GM21576 (cell line): ENCODE data around the gene PAPSS2.
"Not testable (repeated sequence)": the region's sequence is repeated elsewhere in the genome, so short reads cannot be mapped to it uniquely, and the experiment has no call there.

Source experiments
- ATAC-seq: cut with Tn5 transposase; IDR thresholded peaks from one replicate; pipeline ENCODE4 v1.9.1; 2021; ENCODE audit warnings: mild to moderate bottlenecking, moderate library complexity; ENCODE audit not compliant: unreplicated experiment

The PAPSS2 gene

DNA sequence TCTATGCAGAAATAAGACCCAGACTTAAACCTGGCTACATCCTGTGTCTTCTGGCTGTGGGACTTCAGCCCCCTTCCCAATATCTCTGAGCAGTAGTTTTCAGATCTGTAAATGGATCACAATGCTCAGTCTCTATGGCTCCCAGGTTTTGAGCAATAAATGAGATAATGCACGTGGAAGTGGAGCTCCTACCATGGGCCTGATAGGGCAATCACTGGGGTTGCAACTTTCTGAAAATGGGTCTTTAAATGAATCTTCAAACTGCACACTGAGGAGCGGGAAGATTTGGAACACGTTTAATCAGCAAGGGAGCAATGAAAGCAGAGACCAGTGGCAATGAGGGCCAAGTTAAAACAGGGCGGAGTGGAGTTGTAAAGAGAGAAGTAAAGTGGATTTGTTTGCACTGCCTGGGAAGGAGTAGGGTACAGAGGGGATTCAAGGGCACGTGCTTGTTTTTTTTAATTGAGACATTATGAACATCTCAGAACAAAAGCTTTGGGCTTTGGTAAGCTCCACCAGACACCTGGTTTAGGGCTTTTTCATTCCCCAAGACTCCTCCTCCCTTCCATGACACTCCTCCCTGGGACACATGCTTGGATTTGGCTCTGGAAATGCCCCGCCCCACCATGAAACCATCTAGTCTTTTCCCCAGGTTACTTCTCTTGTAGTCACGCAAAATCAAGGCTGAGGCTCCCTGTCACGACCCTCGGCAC lies 42.7 kb downstream of the PAPSS2 start:
- no peak for ATAC-seq

DNA sequence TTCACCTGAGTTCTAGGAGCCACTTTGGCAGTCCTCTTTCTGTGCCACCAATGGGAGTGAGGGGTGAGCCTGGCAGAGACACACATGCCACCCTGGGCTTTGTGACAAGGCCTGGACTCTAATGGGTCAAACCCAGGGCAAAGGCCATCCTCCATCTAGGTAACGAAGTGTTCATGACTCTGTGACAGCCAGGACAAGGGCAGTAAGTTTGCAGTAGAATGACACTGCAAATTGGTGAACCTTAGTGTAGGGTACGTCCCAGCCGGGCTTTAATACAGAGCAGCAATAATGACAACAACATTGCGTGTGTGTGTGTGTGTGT lies 43.3 kb downstream of the PAPSS2 start:
- ATAC-seq = no peak

DNA sequence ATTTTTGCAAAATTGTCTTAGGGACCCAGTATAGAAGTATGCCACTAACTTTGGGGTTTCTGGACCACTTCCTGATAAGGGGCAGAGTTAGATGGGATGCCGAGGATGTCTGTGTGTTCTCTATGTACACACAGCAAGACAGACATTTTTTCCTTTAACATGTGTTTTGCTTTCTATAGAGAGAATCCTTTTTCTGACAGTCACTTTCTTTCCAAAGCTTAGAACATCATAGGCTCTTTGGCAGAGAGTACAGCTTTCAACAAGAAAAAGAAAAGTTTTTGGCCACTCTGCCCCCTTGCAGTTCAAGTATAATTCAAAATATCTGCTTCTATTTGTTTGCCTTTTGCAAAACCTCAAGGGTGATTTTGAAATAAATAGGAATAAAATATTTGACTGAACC lies 44.1 kb downstream of the PAPSS2 start:
- ATAC-seq = no peak

DNA sequence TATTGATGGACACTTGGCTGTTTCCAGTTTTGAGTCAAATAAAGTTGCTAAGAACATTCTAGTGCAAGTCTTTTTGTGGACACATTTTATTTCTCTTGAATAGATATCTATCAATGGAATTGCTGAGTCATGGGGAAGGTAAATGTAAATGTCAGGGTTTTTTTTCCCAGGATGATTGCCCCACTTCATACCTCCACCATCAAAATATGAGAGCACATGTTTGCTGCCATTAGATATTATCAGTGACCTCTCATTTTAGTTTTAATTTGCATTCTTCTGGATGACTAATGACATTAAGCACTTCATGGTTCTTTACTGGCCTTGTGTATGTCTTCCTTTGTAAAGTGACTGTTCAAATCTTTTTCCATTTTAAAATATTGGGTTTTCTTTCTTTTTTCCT lies 45.7 kb downstream of the PAPSS2 start:
- ATAC-seq = no peak

DNA sequence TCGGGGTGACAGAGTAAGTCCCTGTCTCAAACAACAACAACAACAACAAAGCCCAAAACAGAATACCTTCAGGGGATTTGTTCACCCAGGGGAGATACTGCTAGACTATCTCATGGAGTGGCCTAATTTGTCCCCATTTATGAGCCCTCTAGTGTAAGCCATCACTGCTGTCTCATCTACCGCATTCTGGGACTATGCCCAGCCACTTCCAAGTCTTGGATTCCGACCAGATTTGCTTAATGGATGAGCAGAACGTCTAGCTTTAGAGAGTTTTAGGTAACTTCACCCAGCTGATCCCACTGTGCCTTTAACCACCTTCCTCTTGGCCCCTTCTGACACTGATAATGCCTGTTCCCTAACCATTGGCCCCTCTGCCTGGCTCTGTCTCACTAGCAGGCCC lies 47.1 kb downstream of the PAPSS2 start:
- no peak for ATAC-seq

DNA sequence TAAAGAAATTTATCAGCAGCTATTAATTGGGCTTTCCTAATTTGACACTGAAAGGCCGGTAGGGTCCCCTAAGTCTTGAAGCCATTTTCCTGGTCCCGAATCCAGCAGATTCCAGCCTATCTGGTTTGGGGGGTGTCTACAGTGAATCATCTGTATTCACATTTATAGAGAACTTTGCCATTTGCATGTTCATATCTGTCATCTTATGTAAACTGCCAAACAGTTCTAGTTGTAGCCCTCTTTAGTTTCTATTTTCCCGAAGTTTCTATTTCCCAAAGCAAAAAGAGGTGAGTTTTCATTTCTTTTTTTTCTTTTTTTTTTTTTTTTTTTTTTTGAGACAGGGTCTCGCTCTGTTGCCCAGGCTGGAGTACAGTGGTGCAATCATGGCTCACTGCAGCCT lies 47.6 kb downstream of the PAPSS2 start:
- ATAC-seq = no peak

DNA sequence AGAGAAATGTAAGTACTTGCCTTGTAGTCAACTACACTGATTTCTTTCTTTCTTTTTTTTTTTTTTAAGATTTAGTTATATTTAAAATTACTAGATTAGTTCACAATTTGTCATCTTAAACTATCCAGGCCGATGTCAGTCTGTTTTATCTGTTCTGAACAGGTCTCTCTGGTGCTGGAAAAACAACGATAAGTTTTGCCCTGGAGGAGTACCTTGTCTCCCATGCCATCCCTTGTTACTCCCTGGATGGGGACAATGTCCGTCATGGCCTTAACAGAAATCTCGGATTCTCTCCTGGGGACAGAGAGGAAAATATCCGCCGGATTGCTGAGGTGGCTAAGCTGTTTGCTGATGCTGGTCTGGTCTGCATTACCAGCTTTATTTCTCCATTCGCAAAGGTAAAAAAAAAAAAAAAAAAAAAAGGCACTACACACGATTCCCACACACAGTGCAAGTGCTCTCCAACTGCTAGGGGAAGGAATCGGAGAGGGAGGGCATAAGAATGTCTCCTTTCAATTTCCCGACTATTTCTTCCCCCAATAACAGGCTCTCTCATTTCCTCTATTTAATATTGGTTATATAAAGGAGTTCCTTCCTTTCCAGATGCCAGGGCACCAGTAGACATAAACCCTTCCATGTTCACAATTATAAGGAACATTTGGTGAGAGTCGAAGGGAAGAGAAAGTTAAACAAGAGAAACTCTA lies 53.4 kb downstream of the PAPSS2 start:
- ATAC-seq = no peak

DNA sequence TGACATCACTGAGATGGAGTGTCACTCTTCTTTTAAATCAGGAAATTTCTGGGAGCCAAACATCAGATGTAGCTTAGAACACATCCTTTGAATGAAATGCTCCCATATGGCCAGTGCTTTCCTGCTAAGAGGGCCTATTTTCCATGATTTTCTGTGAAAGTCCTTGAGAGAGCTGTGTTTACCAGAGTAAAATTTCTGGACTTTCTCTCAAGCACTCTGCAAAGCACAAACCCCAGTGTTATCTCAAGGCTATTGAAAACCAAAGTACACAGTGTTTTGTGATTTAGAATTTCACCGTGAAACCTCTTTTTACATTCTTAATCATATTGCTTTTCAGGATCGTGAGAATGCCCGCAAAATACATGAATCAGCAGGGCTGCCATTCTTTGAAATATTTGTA lies 54.0 kb downstream of the PAPSS2 start:
- no peak for ATAC-seq

DNA sequence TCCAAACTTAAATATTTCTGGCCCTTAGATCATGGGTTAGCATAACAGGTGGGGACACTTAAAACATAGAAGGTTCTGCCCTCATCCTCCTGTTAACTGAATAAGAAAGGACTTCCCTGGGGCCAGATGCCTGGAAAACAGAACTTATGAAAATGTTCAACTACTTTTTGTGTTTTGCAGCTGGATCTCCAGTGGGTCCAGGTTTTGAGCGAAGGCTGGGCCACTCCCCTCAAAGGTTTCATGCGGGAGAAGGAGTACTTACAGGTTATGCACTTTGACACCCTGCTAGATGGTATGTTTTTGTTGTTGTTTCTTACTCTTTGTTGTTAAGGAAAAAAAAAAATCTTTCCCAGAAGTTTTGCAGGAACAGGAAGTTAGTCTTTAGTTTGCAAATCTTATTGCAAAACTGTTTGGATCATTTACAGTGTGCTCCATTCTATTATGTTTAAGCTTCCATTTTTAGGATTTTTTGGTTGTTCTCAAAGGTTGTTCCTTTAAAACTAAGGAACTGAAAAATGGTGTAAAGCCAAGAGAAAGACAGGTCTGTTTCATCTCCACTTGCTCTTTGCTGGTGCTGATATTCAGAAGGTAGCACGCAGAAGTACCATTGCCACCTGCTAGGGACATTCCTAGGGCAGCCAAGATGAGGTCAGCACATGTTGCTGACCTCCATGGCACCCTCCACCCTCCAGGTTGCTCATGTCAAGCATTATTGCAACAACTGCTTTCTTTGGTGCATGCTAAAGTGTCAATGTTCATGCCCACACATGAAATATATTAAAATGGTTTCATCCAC lies 56.1 kb downstream of the PAPSS2 start:
- ATAC-seq = no peak

DNA sequence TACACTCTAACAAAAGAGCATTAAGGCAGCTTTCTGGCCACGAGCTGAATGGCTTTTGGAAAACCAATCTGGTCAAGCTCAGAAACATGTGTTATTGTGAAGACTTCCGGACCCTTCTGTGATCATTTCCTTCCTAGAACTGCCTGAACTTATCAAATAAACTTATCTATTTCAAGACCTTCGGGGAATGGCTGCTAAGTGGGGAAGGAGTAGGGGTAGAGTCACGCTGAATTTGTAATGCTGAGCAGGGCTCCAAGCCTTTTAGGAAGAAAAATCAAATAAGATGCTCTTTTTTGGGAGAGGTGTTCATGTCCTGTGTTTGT lies 56.6 kb downstream of the PAPSS2 start:
- no peak for ATAC-seq

DNA sequence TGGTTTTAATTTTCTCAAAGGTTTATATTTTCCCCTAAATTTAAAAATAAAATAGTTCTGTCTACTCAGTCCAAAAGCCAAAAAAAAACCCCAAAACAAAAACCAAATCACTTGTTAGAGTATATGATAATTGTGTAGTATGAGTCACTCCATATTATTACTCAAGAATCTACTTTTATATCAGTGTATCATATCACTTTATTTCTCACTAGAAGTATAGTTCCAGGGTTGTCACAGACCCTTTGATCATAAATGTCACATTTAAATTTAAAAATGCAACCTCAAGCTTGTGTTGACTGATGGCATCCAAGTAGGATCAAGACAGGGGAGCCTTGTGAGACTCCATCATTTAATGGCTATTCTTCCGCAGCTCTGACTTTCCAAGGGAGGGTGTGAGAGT lies 61.0 kb downstream of the PAPSS2 start:
- ATAC-seq = no peak

DNA sequence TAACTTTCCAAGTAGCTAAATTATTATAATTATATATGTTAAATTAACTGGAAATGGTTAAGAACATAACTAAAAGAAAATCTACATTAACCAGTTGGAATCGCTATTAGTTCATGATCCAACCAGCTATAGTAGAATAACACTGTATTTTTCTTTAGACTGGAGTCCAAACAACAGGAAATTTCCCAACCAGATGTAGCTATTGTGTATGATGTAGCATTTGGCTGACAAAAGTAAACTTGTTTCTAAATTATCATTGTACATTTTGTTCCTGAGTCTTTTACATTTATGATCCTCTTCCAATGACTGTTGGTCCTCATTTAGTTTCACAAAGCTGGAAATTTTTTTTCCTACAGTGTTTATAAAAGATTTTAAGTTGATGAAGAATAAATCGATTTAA lies 62.1 kb downstream of the PAPSS2 start:
- no peak for ATAC-seq

DNA sequence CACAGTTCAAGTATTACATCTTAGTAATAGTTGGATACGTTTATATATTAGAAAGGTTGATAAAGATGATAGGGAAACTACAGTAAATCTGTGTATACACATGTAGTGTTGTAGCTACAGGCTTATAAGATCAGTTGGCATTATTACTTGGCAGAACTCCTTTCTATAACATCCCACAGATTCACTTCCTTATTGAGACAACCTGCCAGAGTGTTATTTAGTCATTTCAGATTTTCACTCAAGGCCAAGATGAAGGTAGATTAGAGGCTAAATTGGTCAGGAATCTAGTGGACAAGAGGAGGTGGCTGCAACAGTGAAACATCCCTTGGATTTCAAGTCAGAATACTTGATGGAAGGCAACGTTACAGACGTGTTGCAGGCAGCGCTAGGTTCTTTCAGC lies 63.0 kb downstream of the PAPSS2 start:
- no peak for ATAC-seq

DNA sequence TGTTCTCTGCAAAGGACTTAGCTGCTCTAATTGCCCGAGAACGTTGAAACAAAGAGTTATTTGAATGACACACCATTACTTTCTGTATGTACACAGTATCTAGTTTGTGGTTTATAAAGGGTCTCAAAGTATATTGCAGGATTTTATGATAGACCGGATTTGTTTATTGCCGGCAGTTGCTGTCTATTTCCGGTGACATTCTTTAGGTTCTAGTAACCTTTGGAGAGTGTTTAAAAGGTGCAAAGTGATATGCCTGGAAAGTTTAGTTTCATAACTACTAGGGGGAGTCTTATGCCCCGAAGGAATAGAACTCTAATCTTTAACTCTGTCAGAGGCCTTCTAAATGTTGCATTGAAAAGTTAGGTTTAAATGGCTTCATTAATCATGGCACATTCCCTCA lies 63.8 kb downstream of the PAPSS2 start:
- ATAC-seq = no peak

DNA sequence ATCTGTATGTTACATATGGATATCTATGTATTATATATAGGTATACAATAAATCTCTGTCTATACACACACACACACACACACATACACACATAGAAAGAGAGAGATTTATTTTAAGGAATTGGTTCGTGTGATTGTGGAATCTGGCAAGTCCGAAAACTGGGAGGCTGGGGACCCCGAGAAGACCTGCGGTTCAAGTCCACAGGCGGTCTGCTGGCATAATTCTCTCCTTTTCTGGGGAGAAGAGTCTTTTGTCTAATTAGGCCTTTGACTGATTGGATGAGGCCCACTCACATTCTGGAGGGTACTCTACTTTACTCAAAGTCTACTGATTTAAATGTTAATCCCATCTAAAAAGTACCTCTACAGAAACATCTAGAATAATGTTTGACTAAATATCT lies 65.1 kb downstream of the PAPSS2 start:
- ATAC-seq = no peak

DNA sequence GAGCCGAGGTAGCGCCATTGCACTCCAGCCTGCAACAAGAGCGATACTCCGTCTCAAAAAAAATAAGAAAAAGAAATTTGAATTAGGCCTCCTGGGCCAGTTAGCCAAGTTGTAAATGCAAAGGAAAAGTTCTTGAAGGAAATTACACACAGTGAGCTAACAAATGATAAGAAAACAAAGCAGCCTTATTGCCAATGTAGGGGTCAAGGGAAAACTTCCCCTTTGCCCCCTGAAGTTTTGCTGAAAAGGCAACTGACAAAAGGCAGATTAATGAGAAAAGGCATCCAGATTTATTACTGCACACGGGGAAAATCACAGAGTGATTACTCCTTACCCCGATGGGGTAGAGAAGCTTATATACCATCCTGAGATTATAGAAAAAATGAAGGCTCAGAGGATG lies 70.3 kb downstream of the PAPSS2 start:
- no peak for ATAC-seq

DNA sequence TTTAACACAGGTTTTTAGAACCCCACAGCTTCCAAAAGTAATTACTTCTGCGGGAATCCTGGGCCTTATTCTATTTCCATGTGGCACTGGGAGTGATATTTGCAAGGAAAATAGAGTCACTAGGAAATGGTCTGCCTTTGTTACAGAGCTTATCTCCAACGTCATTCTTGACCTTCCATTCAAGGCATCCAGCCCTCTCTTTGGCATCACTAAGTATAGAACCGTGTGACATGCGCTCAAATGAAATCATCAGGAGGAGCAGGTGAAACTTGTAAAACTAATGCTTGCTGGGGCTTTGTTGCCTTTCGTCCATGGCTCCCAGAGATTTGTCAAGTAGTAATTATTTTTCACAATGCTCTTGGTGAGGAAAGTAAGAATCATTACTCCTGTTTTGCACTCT lies 73.4 kb downstream of the PAPSS2 start:
- no peak for ATAC-seq

DNA sequence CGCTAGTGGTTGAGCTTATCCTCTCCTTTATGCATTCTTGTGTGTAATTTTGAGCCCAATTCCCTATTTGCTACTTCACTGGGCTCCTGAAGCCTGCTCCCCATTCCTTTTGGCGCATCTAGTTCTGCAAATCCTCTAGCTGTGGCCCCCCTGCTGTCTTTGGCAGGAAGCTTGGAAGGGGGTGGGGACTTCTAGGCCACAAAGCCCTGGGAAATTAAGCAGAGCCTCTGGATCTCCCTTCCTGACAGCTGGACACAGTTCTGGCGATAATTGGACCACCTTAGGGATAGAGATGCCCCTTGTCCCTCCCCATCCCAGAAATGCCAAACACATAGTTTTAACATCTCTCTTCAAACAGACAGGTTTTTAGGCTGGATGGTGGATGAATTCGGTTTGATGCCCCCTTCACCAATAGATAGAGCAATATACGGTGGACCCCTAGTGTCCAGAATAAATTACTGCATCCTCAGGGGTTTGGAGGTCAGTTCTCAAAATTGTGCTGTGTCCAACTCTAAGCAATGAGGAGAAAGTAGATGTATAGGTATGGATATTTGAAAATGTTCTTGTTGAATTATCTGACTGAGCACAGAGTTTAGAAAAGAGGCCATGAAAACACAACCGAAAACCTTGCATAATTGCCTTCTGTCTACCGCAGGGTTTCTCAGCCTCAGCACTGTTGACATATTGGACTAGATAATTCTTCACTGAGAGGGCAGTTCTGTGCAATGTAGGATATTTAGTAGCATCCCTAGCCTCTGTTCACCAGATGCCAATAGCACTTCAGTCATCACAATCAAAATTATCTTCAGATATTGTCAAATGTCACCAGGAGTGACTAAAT lies 75.5 kb downstream of the PAPSS2 start:
- no peak for ATAC-seq

DNA sequence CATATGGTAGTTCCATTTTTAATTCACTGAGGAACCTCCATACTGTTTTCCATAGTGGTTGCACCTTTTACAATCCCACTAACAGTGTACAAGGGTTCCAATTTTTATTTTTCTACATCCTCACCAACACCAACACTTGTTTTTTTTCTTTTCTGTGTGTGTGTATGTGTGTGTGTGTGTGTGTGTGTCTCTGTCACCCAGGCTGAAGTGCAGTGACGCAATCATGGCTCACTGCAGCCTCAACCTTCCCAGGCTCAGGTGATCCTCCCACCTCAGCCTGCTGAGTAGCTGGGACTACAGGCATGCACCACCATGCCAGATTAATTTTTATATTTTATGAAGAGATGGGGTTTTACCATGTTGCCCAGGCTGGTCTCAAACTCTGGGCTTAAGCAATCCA lies 78.6 kb downstream of the PAPSS2 start:
- not testable (repeated sequence) for ATAC-seq

DNA sequence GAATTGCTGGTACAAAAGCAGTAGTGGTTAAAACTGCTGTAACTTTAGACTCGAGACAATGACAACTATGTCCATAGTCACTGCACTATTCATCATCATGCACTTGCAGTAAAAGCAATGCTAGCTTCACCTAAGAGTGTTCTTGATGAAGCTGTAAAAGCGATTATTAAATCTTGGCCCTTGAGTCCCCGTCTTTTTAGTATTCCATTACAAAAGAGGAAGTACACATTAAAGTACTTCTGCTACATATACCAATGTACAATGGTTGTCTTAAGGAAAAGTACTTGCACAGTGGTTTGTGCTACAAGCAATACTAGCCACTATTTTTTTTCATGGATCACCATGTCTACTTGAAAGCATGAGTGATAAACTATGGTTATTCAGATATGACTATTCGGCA lies 80.0 kb downstream of the PAPSS2 start:
- no peak for ATAC-seq

DNA sequence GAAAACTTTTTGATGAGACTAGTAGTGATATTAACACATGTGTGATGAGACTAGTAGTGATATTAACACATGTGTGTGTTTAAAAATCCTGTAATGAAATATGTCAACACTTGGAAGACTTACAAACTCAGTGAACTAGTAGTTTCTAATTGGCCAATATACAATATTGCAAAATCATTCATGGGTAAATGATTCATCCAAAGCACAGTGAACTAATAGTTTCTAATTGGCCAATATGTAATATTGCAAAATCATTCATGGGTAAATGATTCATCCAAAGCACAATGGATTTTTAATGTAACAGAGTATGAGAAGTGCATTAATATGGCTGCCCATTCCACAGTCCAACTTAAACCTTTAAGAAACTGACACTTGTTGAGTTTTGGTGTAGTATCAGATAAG lies 80.6 kb downstream of the PAPSS2 start:
- no peak for ATAC-seq
